ENCODE measurements around the gene ARHGAP10.

The ARHGAP10 gene

GRCh38 chr4:148030193-148030873, 298.4 kb downstream of the ARHGAP10 start:
- no peak for DNase-seq (ENCODE audit: low read depth)

- DNase-seq (ENCODE audit: low read depth) = no peak
Observed at GRCh38 chr4:148034813-148035212, 302.9 kb downstream of the ARHGAP10 start.

- DNase-seq (ENCODE audit: low read depth) = no peak
Observed at GRCh38 chr4:148041606-148042329, 309.9 kb downstream of the ARHGAP10 start.

- no peak for DNase-seq (ENCODE audit: low read depth)
Observed at GRCh38 chr4:148044089-148044911, 312.4 kb downstream of the ARHGAP10 start.

- no peak for DNase-seq (ENCODE audit: low read depth)
Observed at GRCh38 chr4:148044912-148045352, 313.0 kb downstream of the ARHGAP10 start.

GRCh38 chr4:148048598-148048997, 316.7 kb downstream of the ARHGAP10 start:
- no peak for DNase-seq (ENCODE audit: low read depth)

GRCh38 chr4:148051403-148051802, 319.5 kb downstream of the ARHGAP10 start:
- no peak for DNase-seq (ENCODE audit: low read depth)

- DNase-seq (ENCODE audit: low read depth) = no peak
Observed at GRCh38 chr4:148052448-148052847, 320.6 kb downstream of the ARHGAP10 start.

- DNase-seq (ENCODE audit: low read depth) = no peak
Observed at GRCh38 chr4:148053298-148054003, 321.6 kb downstream of the ARHGAP10 start.

- DNase-seq (ENCODE audit: low read depth) = no peak
Observed at GRCh38 chr4:148054275-148054674, 322.4 kb downstream of the ARHGAP10 start.

GRCh38 chr4:148055844-148056243, 324.0 kb downstream of the ARHGAP10 start:
- no peak for DNase-seq (ENCODE audit: low read depth)

GRCh38 chr4:148056879-148057278, 325.0 kb downstream of the ARHGAP10 start:
- DNase-seq (ENCODE audit: low read depth) = peak; percentile 35

GRCh38 chr4:148057516-148057915, 325.6 kb downstream of the ARHGAP10 start:
- no peak for DNase-seq (ENCODE audit: low read depth)

GRCh38 chr4:148057984-148058859, 326.3 kb downstream of the ARHGAP10 start:
- DNase-seq (ENCODE audit: low read depth) = no peak

GRCh38 chr4:148059617-148060180, 327.8 kb downstream of the ARHGAP10 start:
- no peak for DNase-seq (ENCODE audit: low read depth)

- no peak for DNase-seq (ENCODE audit: low read depth)
Observed at GRCh38 chr4:148060264-148061140, 328.6 kb downstream of the ARHGAP10 start.

- no peak for DNase-seq (ENCODE audit: low read depth)
Observed at GRCh38 chr4:148061141-148061481, 329.2 kb downstream of the ARHGAP10 start.

- no peak for DNase-seq (ENCODE audit: low read depth)
Observed at GRCh38 chr4:148061795-148062194, 329.9 kb downstream of the ARHGAP10 start.

GRCh38 chr4:148062301-148062950, 330.5 kb downstream of the ARHGAP10 start:
- no peak for DNase-seq (ENCODE audit: low read depth)
